NT2/D1 (cell line): ENCODE measurements around the gene ABCC8.

Experiments used
- SUZ12 ChIP-seq: IDR thresholded peaks from 2 replicates; pipeline ENCODE4 v1.6.1; 2011; ENCODE audit not compliant: insufficient read length, insufficient read depth; ENCODE audit errors: extremely low read depth
- YY1 ChIP-seq: IDR thresholded peaks from 2 replicates; pipeline ENCODE4 v1.6.1; 2011; ENCODE audit not compliant: insufficient read length, insufficient read depth
- ZNF274 ChIP-seq: IDR thresholded peaks from 2 replicates; pipeline ENCODE4 v1.6.1; 2011; ENCODE audit warnings: mild to moderate bottlenecking, low read depth, low read length

GRCh38 chr11:17519061-17519885 is 42.6 kb upstream of the ABCC8 start:
- no peak for TF ChIP-seq YY1
- no peak for TF ChIP-seq ZNF274
- no peak for TF ChIP-seq SUZ12
